HEK293 (cell line): ENCODE data around the gene KAT7.

ENCODE experiments used
- FEZF1 ChIP-seq: fragments of 450-650 bp; formaldehyde crosslinking; IDR thresholded peaks from 2 replicates; pipeline ENCODE4 v1.5.1; 2016; ENCODE audit warnings: missing biosample characterization, missing genetic modification characterization
- GLIS1 ChIP-seq: fragments of 450-650 bp; formaldehyde crosslinking; IDR thresholded peaks from 2 replicates; pipeline ENCODE4 v1.5.1; 2016; ENCODE audit warnings: missing biosample characterization, missing genetic modification characterization
- KLF8 ChIP-seq: fragments of 450-650 bp; formaldehyde crosslinking; IDR thresholded peaks from 2 replicates; pipeline ENCODE4 v1.5.1; 2016; ENCODE audit warnings: missing biosample characterization, missing genetic modification characterization
- MZF1 ChIP-seq: fragments of 450-650 bp; formaldehyde crosslinking; IDR thresholded peaks from 2 replicates; pipeline ENCODE4 v1.5.1; 2017; ENCODE audit warnings: missing biosample characterization, missing genetic modification characterization, borderline replicate concordance
- RBAK ChIP-seq: fragments of 450-650 bp; formaldehyde crosslinking; IDR thresholded peaks from 2 replicates; pipeline ENCODE4 v1.5.1; 2016; ENCODE audit warnings: missing biosample characterization, missing genetic modification characterization
- SCRT2 ChIP-seq: fragments of 450-650 bp; formaldehyde crosslinking; IDR thresholded peaks from 2 replicates; pipeline ENCODE4 v1.5.1; 2016; ENCODE audit warnings: missing biosample characterization, missing genetic modification characterization
- SETDB1 ChIP-seq: IDR thresholded peaks from one replicate; pipeline ENCODE4 v1.6.1; 2017; ENCODE audit warnings: mild to moderate bottlenecking, low read length, moderate library complexity, mixed read lengths; ENCODE audit not compliant: insufficient read length
- TRIM28 ChIP-seq: IDR thresholded peaks from 2 replicates; pipeline ENCODE4 v1.6.1; 2011; ENCODE audit warnings: low read length, control low read depth, borderline replicate concordance
- ZNF133 ChIP-seq: fragments of 450-650 bp; formaldehyde crosslinking; IDR thresholded peaks from 2 replicates; pipeline ENCODE4 v1.5.1; 2016; ENCODE audit warnings: missing biosample characterization, missing genetic modification characterization
- ZNF223 ChIP-seq: fragments of 450-650 bp; formaldehyde crosslinking; IDR thresholded peaks from 2 replicates; pipeline ENCODE4 v1.5.1; 2016; ENCODE audit warnings: missing biosample characterization, missing genetic modification characterization
- ZNF280C ChIP-seq: fragments of 450-650 bp; formaldehyde crosslinking; IDR thresholded peaks from 2 replicates; pipeline ENCODE4 v1.5.1; 2016; ENCODE audit warnings: missing biosample characterization, missing genetic modification characterization
- ZNF341 ChIP-seq: fragments of 450-650 bp; formaldehyde crosslinking; IDR thresholded peaks from 2 replicates; pipeline ENCODE4; 2016; ENCODE audit warnings: low read depth, missing biosample characterization, missing genetic modification characterization
- ZNF350 ChIP-seq: fragments of 450-650 bp; formaldehyde crosslinking; IDR thresholded peaks from 2 replicates; pipeline ENCODE4 v1.5.0; 2017; ENCODE audit warnings: missing biosample characterization, mild to moderate bottlenecking, missing genetic modification characterization
- ZNF433 ChIP-seq: fragments of 450-650 bp; formaldehyde crosslinking; IDR thresholded peaks from 2 replicates; pipeline ENCODE4 v1.5.1; 2016; ENCODE audit warnings: missing biosample characterization, missing genetic modification characterization, low read depth
- ZNF473 ChIP-seq: fragments of 450-650 bp; formaldehyde crosslinking; IDR thresholded peaks from 2 replicates; pipeline ENCODE4 v1.5.1; 2017; ENCODE audit warnings: missing biosample characterization, missing genetic modification characterization
- ZNF48 ChIP-seq: fragments of 450-650 bp; formaldehyde crosslinking; IDR thresholded peaks from 2 replicates; pipeline ENCODE4 v1.5.1; 2016; ENCODE audit warnings: missing biosample characterization, missing genetic modification characterization
- ZNF501 ChIP-seq: fragments of 450-650 bp; formaldehyde crosslinking; IDR thresholded peaks from 2 replicates; pipeline ENCODE4 v1.5.1; 2016; ENCODE audit warnings: missing biosample characterization, missing genetic modification characterization
- ZNF530 ChIP-seq: fragments of 450-650 bp; formaldehyde crosslinking; IDR thresholded peaks from 2 replicates; pipeline ENCODE4 v1.5.1; 2016; ENCODE audit warnings: low read depth, missing biosample characterization, missing genetic modification characterization
- ZNF555 ChIP-seq: fragments of 450-650 bp; formaldehyde crosslinking; conservative IDR thresholded peaks from 2 replicates; pipeline ENCODE4 v1.5.1; 2017; ENCODE audit warnings: missing biosample characterization, mild to moderate bottlenecking, missing genetic modification characterization, inconsistent platforms
- ZNF558 ChIP-seq: fragments of 450-650 bp; formaldehyde crosslinking; IDR thresholded peaks from 2 replicates; pipeline ENCODE4 v1.5.1; 2016; ENCODE audit warnings: missing biosample characterization, missing genetic modification characterization
- ZNF624 ChIP-seq: fragments of 450-650 bp; formaldehyde crosslinking; IDR thresholded peaks from 2 replicates; pipeline ENCODE4 v1.5.1; 2017; ENCODE audit warnings: missing biosample characterization, missing genetic modification characterization
- ZNF777 ChIP-seq: fragments of 450-650 bp; formaldehyde crosslinking; IDR thresholded peaks from 2 replicates; pipeline ENCODE4 v1.5.1; 2017; ENCODE audit warnings: missing biosample characterization, missing genetic modification characterization, borderline replicate concordance
- ZNF785 ChIP-seq: fragments of 450-650 bp; formaldehyde crosslinking; IDR thresholded peaks from 2 replicates; pipeline ENCODE4 v1.5.1; 2016; ENCODE audit warnings: missing biosample characterization, missing genetic modification characterization
- TF ChIP-seq, protein P1 (sequence below): fragments of 450-650 bp; formaldehyde crosslinking; IDR thresholded peaks from 2 replicates; pipeline ENCODE4 v1.5.1; 2017; ENCODE audit warnings: missing biosample characterization, missing genetic modification characterization
- TF ChIP-seq, protein P2 (sequence below): fragments of 450-650 bp; formaldehyde crosslinking; IDR thresholded peaks from 2 replicates; pipeline ENCODE4 v1.5.1; 2017; ENCODE audit warnings: missing biosample characterization, missing genetic modification characterization
- TF ChIP-seq, protein P3 (sequence below): fragments of 450-650 bp; formaldehyde crosslinking; IDR thresholded peaks from 2 replicates; pipeline ENCODE4 v1.5.1; 2016; ENCODE audit warnings: missing biosample characterization, missing genetic modification characterization
- TF ChIP-seq, protein P4 (sequence below): fragments of 450-650 bp; formaldehyde crosslinking; IDR thresholded peaks from 2 replicates; pipeline ENCODE4 v1.5.1; 2016; ENCODE audit warnings: missing biosample characterization, missing genetic modification characterization, borderline replicate concordance

KAT7 gene

DNA sequence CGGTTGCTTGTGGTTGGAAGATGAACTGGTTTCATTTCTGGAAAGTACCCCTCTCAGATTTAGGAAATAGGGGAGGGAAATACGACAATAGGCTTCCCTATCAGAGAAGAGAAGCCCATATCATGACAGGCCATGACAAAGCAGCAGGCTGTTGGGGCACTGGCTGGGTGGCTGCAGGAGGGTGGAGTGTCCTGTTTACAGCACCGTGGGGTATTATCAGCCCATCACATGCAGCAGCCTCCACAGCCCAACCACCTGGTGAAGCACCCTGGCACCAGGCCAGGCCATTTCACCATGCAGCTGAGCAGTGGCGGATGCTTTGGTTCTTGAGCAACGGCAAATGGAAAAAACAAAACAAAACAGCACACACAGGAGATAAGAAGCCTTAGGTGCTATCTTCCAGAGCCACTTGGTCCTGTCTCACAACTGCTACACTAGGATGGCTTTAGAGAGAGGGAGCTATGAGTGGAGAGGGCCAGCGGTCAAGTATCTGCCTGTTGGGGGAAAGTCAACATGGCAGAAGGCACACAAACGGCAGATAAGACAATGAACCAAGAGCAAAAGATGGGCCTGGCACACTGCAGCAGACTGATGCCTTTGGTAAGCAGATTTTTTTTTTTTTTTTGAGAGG, 48.7 kb upstream of the KAT7 start (continued):
- TF ChIP-seq, protein P1, sequence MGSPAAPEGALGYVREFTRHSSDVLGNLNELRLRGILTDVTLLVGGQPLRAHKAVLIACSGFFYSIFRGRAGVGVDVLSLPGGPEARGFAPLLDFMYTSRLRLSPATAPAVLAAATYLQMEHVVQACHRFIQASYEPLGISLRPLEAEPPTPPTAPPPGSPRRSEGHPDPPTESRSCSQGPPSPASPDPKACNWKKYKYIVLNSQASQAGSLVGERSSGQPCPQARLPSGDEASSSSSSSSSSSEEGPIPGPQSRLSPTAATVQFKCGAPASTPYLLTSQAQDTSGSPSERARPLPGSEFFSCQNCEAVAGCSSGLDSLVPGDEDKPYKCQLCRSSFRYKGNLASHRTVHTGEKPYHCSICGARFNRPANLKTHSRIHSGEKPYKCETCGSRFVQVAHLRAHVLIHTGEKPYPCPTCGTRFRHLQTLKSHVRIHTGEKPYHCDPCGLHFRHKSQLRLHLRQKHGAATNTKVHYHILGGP = 0 out of 2 replicates have a peak, but pooled peaks have one; percentile 9
- TF ChIP-seq, protein P2, sequence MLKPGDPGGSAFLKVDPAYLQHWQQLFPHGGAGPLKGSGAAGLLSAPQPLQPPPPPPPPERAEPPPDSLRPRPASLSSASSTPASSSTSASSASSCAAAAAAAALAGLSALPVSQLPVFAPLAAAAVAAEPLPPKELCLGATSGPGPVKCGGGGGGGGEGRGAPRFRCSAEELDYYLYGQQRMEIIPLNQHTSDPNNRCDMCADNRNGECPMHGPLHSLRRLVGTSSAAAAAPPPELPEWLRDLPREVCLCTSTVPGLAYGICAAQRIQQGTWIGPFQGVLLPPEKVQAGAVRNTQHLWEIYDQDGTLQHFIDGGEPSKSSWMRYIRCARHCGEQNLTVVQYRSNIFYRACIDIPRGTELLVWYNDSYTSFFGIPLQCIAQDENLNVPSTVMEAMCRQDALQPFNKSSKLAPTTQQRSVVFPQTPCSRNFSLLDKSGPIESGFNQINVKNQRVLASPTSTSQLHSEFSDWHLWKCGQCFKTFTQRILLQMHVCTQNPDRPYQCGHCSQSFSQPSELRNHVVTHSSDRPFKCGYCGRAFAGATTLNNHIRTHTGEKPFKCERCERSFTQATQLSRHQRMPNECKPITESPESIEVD (tag by site-specific recombination) = no peak
- no peak for TF ChIP-seq TRIM28
- no peak for TF ChIP-seq ZNF777 (tag by site-specific recombination)
- no peak for TF ChIP-seq ZNF555 (tag by site-specific recombination)
- TF ChIP-seq ZNF785 (tag by site-specific recombination) = no peak
- no peak for TF ChIP-seq MZF1 (tag by site-specific recombination)
- TF ChIP-seq ZNF223 (tag by site-specific recombination) = no peak
- no peak for TF ChIP-seq RBAK
- no peak for TF ChIP-seq ZNF624 (tag by site-specific recombination)
- TF ChIP-seq GLIS1 (tag by site-specific recombination) = peak; percentile 61; the same call in 1 of the 2 replicates
- TF ChIP-seq, protein P3, sequence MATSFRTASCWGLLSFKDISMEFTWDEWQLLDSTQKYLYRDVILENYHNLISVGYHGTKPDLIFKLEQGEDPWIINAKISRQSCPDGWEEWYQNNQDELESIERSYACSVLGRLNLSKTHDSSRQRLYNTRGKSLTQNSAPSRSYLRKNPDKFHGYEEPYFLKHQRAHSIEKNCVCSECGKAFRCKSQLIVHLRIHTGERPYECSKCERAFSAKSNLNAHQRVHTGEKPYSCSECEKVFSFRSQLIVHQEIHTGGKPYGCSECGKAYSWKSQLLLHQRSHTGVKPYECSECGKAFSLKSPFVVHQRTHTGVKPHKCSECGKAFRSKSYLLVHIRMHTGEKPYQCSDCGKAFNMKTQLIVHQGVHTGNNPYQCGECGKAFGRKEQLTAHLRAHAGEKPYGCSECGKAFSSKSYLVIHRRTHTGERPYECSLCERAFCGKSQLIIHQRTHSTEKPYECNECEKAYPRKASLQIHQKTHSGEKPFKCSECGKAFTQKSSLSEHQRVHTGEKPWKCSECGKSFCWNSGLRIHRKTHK = no peak
- TF ChIP-seq, protein P4, sequence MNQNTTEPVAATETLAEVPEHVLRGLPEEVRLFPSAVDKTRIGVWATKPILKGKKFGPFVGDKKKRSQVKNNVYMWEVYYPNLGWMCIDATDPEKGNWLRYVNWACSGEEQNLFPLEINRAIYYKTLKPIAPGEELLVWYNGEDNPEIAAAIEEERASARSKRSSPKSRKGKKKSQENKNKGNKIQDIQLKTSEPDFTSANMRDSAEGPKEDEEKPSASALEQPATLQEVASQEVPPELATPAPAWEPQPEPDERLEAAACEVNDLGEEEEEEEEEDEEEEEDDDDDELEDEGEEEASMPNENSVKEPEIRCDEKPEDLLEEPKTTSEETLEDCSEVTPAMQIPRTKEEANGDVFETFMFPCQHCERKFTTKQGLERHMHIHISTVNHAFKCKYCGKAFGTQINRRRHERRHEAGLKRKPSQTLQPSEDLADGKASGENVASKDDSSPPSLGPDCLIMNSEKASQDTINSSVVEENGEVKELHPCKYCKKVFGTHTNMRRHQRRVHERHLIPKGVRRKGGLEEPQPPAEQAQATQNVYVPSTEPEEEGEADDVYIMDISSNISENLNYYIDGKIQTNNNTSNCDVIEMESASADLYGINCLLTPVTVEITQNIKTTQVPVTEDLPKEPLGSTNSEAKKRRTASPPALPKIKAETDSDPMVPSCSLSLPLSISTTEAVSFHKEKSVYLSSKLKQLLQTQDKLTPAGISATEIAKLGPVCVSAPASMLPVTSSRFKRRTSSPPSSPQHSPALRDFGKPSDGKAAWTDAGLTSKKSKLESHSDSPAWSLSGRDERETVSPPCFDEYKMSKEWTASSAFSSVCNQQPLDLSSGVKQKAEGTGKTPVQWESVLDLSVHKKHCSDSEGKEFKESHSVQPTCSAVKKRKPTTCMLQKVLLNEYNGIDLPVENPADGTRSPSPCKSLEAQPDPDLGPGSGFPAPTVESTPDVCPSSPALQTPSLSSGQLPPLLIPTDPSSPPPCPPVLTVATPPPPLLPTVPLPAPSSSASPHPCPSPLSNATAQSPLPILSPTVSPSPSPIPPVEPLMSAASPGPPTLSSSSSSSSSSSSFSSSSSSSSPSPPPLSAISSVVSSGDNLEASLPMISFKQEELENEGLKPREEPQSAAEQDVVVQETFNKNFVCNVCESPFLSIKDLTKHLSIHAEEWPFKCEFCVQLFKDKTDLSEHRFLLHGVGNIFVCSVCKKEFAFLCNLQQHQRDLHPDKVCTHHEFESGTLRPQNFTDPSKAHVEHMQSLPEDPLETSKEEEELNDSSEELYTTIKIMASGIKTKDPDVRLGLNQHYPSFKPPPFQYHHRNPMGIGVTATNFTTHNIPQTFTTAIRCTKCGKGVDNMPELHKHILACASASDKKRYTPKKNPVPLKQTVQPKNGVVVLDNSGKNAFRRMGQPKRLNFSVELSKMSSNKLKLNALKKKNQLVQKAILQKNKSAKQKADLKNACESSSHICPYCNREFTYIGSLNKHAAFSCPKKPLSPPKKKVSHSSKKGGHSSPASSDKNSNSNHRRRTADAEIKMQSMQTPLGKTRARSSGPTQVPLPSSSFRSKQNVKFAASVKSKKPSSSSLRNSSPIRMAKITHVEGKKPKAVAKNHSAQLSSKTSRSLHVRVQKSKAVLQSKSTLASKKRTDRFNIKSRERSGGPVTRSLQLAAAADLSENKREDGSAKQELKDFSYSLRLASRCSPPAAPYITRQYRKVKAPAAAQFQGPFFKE (tag by site-specific recombination) = no peak
- TF ChIP-seq ZNF133 (tag by site-specific recombination) = no peak
- no peak for TF ChIP-seq ZNF433 (tag by site-specific recombination)
- no peak for TF ChIP-seq ZNF350 (tag by site-specific recombination)
- TF ChIP-seq ZNF558 (tag by site-specific recombination) = no peak
- TF ChIP-seq ZNF501 (tag by site-specific recombination) = no peak
- TF ChIP-seq ZNF341 = peak; percentile 84
- no peak for TF ChIP-seq ZNF48 (tag by site-specific recombination)
- no peak for TF ChIP-seq ZNF530 (tag by site-specific recombination)
- peak; percentile 49; the same call in 1 of the 2 replicates for TF ChIP-seq FEZF1 (tag by site-specific recombination)
- peak; percentile 80 for TF ChIP-seq SCRT2
- no peak for TF ChIP-seq SETDB1
- no peak for TF ChIP-seq ZNF280C (tag by site-specific recombination)
- no peak for TF ChIP-seq KLF8
- no peak for TF ChIP-seq ZNF473 (tag by site-specific recombination)
